A549 (cell line): ENCODE data around the gene CLCN7. TPM values are rescaled to one million over a fixed set of nuclear protein-coding genes. Genes with fewer than 3 reads are reported as not detected.

Source experiments
- ATAC-seq, 2 experiments: fragments of 200-7000 bp in 1 of 2; fragments of >200 bp in 1 of 2; cut with Nextera tagmentation in 1 of 2; cut with Tn5 transposase in 1 of 2; 3 replicates each; pipeline versions ENCODE4 v1.8.0 to v1.9.1; 2018 to 2020; ENCODE audit warnings: mild to moderate bottlenecking in 1 of 2, moderate library complexity in 1 of 2
- CTCF ChIA-PET: fragments of 300-600 bp; sonication (Branson Sonifier 250); formaldehyde crosslinking; extraction: SDS; loops from one replicate; lab custom pipeline; 2021; ENCODE audit warnings: antibody characterized with exemption, inconsistent platforms; lab: Yijun Ruan, JAX
- POLR2A ChIA-PET: fragments of 350-600 bp; formaldehyde crosslinking; extraction: SDS; loops from one replicate; lab custom pipeline; 2021; ENCODE audit warnings: antibody characterized with exemption, inconsistent platforms; lab: Yijun Ruan, JAX
- DNase-seq, 2 experiments: peaks; one replicate each; pipeline versions ENCODE4 v3.0.0 to v3.0.0-alpha.2; 2011 to 2016; ENCODE audit warnings: low read depth in 1 of 2, low spot score in 1 of 2
- FAIRE-seq: peaks from 2 replicates; lab custom pipeline; 2011; peaks lifted over from hg19 to GRCh38; lab: Jason Lieb, UNC
- H3K27ac ChIP-seq, 2 experiments: fragments of >200 bp; sonication (Bioruptor Twin); formaldehyde crosslinking; 3 replicates each; pipeline ENCODE4 v1.5.1; 2016 to 2017
- H3K4me1 ChIP-seq: fragments of >200 bp; sonication (Bioruptor Twin); formaldehyde crosslinking; 3 replicates; pipeline ENCODE4 v1.6.1; 2016
- H3K4me2 ChIP-seq: fragments of >200 bp; sonication (Bioruptor Twin); formaldehyde crosslinking; 3 replicates; pipeline ENCODE4 v1.6.1; 2016
- H3K4me3 ChIP-seq: fragments of >200 bp; sonication (Bioruptor Twin); formaldehyde crosslinking; 3 replicates; pipeline ENCODE4 v1.5.1; 2016
- H3K9me3 ChIP-seq: fragments of >200 bp; sonication (Bioruptor Twin); formaldehyde crosslinking; 3 replicates; pipeline ENCODE4 v1.6.1; 2016
- ATOH8 ChIP-seq: fragments of 250-450 bp; sonication (Bioruptor Pico); IDR thresholded peaks from 2 replicates; pipeline ENCODE4 v1.5.0; 2020; ENCODE audit warnings: low read depth, mild to moderate bottlenecking, moderate library complexity
- CEBPB ChIP-seq, 2 experiments: fragments of >200 bp in 1 of 2; sonication (Bioruptor Twin) in 1 of 2; formaldehyde crosslinking in 1 of 2; IDR thresholded peaks; 2 replicates each; pipeline ENCODE4 v1.6.1; 2012 to 2016
- CHD4 ChIP-seq: fragments of 200-600 bp; sonication (generic); IDR thresholded peaks from 2 replicates; pipeline ENCODE4 v1.6.1; 2016; ENCODE audit warnings: antibody characterized with exemption, mild to moderate bottlenecking, borderline replicate concordance
- FOSB ChIP-seq: fragments of 250-450 bp; sonication (Bioruptor Pico); IDR thresholded peaks from 2 replicates; pipeline ENCODE4 v1.5.0; 2020; ENCODE audit warnings: mild to moderate bottlenecking, moderate library complexity
- HEYL ChIP-seq: fragments of 250-450 bp; sonication (Bioruptor Pico); IDR thresholded peaks from 2 replicates; pipeline ENCODE4 v1.8.0; 2021; ENCODE audit warnings: mild to moderate bottlenecking, moderate library complexity
- KDM5A ChIP-seq: fragments of 200-600 bp; sonication (generic); IDR thresholded peaks from 2 replicates; pipeline ENCODE4 v1.6.1; 2016; ENCODE audit warnings: antibody characterized with exemption, mild to moderate bottlenecking
- RAD21 ChIP-seq, 2 experiments: fragments of >200 bp in 1 of 2; sonication (Bioruptor Twin) in 1 of 2; formaldehyde crosslinking in 1 of 2; IDR thresholded peaks in 1 of 2; conservative IDR thresholded peaks in 1 of 2; 2 replicates in 1 of 2; 3 replicates in 1 of 2; pipeline ENCODE4 v1.6.1; 2012 to 2018; ENCODE audit warnings: inconsistent platforms in 1 of 2
- SREBF2 ChIP-seq: fragments of 450-650 bp; IDR thresholded peaks from 2 replicates; pipeline ENCODE4 v1.6.1; 2014; ENCODE audit warnings: mild to moderate bottlenecking, moderate library complexity
- WGBS: methylation state at CpG from one replicate; pipeline ENCODE4 v1.1.6; 2017; ENCODE audit errors: missing lambda C conversion rate; 5-methylcytosine and 5-hydroxymethylcytosine counted together
- polyA plus RNA-seq, 4 experiments: library from polyadenylated mRNA; depleted of rRNA in 3 of 4; stranded (reverse); fragments of >200 nt; fragmentation: RNase III in 1 of 4; extraction: RNeasy Plus Mini Kit Qiagen cat#74134 plus additional on column Dnase treatment in 1 of 4; gene quantifications; 2 replicates in 3 of 4; 3 replicates in 1 of 4; pipeline ENCODE4 v1.2.3, GENCODE V29; 2011 to 2017
- TF ChIP-seq, protein P1 (sequence below): IDR thresholded peaks from 2 replicates; pipeline ENCODE4 v1.6.1; 2012
- TF ChIP-seq, protein P2 (sequence below): fragments of 250-450 bp; sonication (Bioruptor Pico); IDR thresholded peaks from 2 replicates; pipeline ENCODE4 v1.5.0; 2021; ENCODE audit warnings: mild to moderate bottlenecking, moderate library complexity, borderline replicate concordance

The CLCN7 gene
- polyA plus RNA-seq, 2 of the 4 experiments (the other 2 are of a cell fraction): 17.2 to 69.7 TPM

- DNase-seq: no peak
- ATAC-seq: no peak
- no peak for FAIRE-seq
- ChIA-PET CTCF (no interaction called here), POLR2A (interaction anchor here (0.7 kb wide), 1 partner anchor 10 kb away, joined by 3 read pairs; the partner anchor contains the start of gene UQCC4)
- Histone ChIP-seq H3K4me3 (no peak within 1 kb of the TSS), H3K27ac (no peak within 1 kb of the TSS), H3K4me2 (no peak within 1 kb of the TSS), H3K4me1 (peaks cover 10% of the 10 kb centered on the region; the same call in 2 of the 3 replicates), H3K9me3 (no peaks in the 10 kb centered on the region)
- WGBS: 58% methylated on average over 19 of the region's 35 CpGs
- no peak for TF ChIP-seq ATOH8 (CRISPR knock-in tag)
- TF ChIP-seq SREBF2: no peak
- no peak for TF ChIP-seq KDM5A
- TF ChIP-seq RAD21 (conservative IDR thresholded peaks at IDR 0.05 in 1 of 2, IDR thresholded peaks at IDR 0.05 in 1 of 2): no peak
These were observed 43.9 kb downstream of the CLCN7 start, which contains the start of gene PERCC1 for GRCh38 chr16:1430759-1431496. PERCC1 (plus strand) TSS chr16:1431078; CDS start chr16:1432594, 1,516 bp downstream.

- DNase-seq (no peak), FAIRE-seq (no peak), ATAC-seq (no peak)
- no peak overlapping the region for H3K4me3 ChIP-seq
- TF ChIP-seq, protein P1, sequence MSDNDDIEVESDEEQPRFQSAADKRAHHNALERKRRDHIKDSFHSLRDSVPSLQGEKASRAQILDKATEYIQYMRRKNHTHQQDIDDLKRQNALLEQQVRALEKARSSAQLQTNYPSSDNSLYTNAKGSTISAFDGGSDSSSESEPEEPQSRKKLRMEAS: no peak
- TF ChIP-seq HEYL: no peak
- no peak overlapping the region for H3K4me2 ChIP-seq
- no peaks in the 10 kb centered on the region for H3K9me3 ChIP-seq
- CTCF ChIA-PET: interaction anchor here (0.5 to 2.0 kb wide), 2 partner anchors 16 to 183 kb away, joined by 3 to 4 read pairs; no protein-coding TSS in a partner anchor
- WGBS: 81% methylated on average over 14 of the region's 14 CpGs
- peaks cover 10% of the 10 kb centered on the region; the same call in 2 of the 3 replicates for H3K4me1 ChIP-seq
- POLR2A ChIA-PET: no interaction called here
- H3K27ac ChIP-seq: no peak overlapping the region
These were observed 44.5 kb downstream of the CLCN7 start for GRCh38 chr16:1430214-1430758.

DNA sequence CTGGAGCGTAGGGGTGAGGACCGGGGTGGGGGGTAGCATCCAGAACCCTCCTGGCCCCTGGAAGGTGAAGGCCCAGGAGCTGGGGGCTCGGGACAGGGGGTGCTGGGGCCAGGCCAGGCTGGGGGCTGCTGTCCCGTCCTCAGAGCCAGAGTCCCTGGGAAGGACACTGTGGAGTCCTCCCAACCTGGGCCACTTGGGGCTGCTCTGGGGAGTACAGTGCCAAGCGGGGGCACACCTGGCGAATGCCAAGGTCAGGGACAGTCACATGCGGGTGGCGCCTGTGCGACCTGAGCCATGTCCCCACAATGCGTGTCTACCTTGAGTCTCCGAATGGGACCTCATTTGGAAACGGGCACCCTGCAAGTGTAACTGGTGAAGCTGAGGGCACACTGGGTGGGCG is 45.2 kb downstream of the CLCN7 start:
- WGBS: 82% methylated on average over 3 of the region's 13 CpGs
- no peak for ATAC-seq
- peaks cover 10% of the 10 kb centered on the region; the same call in 2 of the 3 replicates for H3K4me1 ChIP-seq
- H3K4me3 ChIP-seq: no peak overlapping the region
- TF ChIP-seq CHD4 (no peak), FOSB (no peak), CEBPB (IDR thresholded peaks at IDR 0.05) (no peak)
- TF ChIP-seq, protein P2, sequence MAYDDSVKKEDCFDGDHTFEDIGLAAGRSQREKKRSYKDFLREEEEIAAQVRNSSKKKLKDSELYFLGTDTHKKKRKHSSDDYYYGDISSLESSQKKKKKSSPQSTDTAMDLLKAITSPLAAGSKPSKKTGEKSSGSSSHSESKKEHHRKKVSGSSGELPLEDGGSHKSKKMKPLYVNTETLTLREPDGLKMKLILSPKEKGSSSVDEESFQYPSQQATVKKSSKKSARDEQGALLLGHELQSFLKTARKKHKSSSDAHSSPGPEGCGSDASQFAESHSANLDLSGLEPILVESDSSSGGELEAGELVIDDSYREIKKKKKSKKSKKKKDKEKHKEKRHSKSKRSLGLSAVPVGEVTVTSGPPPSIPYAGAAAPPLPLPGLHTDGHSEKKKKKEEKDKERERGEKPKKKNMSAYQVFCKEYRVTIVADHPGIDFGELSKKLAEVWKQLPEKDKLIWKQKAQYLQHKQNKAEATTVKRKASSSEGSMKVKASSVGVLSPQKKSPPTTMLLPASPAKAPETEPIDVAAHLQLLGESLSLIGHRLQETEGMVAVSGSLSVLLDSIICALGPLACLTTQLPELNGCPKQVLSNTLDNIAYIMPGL (CRISPR knock-in tag): no peak
- no peak for DNase-seq
- FAIRE-seq: no peak
- H3K9me3 ChIP-seq: no peaks in the 10 kb centered on the region
- H3K27ac ChIP-seq: no peak overlapping the region; a peak in 1 of 6 replicates
- CTCF ChIA-PET: interaction anchor here (0.5 to 5.6 kb wide), 5 partner anchors 9 to 336 kb away, joined by 3 to 57 read pairs (median 5); partner anchors contain the start of genes CCDC154 and UQCC4
- POLR2A ChIA-PET: no interaction called here
- H3K4me2 ChIP-seq: no peak overlapping the region

GRCh38 chr16:1429012-1429411 is 45.8 kb downstream of the CLCN7 start:
- Histone ChIP-seq H3K4me3 (no peak overlapping the region), H3K27ac (peak overlapping the region; percentile 47 to 71; a peak in 5 of 6 replicates), H3K4me2 (peak overlapping the region; percentile 39), H3K9me3 (no peaks in the 10 kb centered on the region), H3K4me1 (peaks cover 10% of the 10 kb centered on the region; the same call in 2 of the 3 replicates)
- CTCF ChIA-PET: interaction anchor here (0.8 to 5.6 kb wide), 8 partner anchors 9 to 337 kb away, joined by 3 to 57 read pairs (median 4); partner anchors contain the start of genes CCDC154 and UQCC4
- FAIRE-seq (no peak), ATAC-seq (peak in 1 of 2 experiments; percentile 5; a peak in 2 of 6 replicates), DNase-seq (no peak)
- no peak for TF ChIP-seq FOSB
- WGBS: 74% methylated on average over 10 of the region's 11 CpGs
- POLR2A ChIA-PET: interaction anchor here (1.4 kb wide), 1 partner anchor 182 kb away, joined by 3 read pairs; no protein-coding TSS in a partner anchor
